Measurements from ENCODE around the gene DHX36.

The DHX36 gene

GRCh38 chr3:154323891-154324738 lies at the start of gene DHX36:
Gene DHX36 (minus strand): TSS chr3:154324487. CDS start chr3:154324416, 71 bp downstream.
- DNase-seq (ENCODE audit: low read depth, low spot score), result peak; percentile 96

- no peak for DNase-seq (ENCODE audit: low read depth, low spot score)
Measured at GRCh38 chr3:154367221-154367620, 42.9 kb upstream of the DHX36 start.

- DNase-seq (ENCODE audit: low read depth, low spot score), result no peak
Measured at GRCh38 chr3:154364849-154365248, 40.6 kb upstream of the DHX36 start.

- no peak for DNase-seq (ENCODE audit: low read depth, low spot score)
Measured at GRCh38 chr3:154361099-154361498, 36.8 kb upstream of the DHX36 start.

- no peak for DNase-seq (ENCODE audit: low read depth, low spot score)
Measured at GRCh38 chr3:154356009-154356408, 31.7 kb upstream of the DHX36 start.

GRCh38 chr3:154349223-154349622 lies 24.9 kb upstream of the DHX36 start:
- no peak for DNase-seq (ENCODE audit: low read depth, low spot score)

- no peak for DNase-seq (ENCODE audit: low read depth, low spot score)
Measured at GRCh38 chr3:154345422-154346122, 21.3 kb upstream of the DHX36 start.

- no peak for DNase-seq (ENCODE audit: low read depth, low spot score)
Measured at GRCh38 chr3:154338570-154338969, 14.3 kb upstream of the DHX36 start.

- no peak for DNase-seq (ENCODE audit: low read depth, low spot score)
Measured at GRCh38 chr3:154338008-154338407, 13.7 kb upstream of the DHX36 start.

GRCh38 chr3:154334973-154335420 lies 10.7 kb upstream of the DHX36 start:
- DNase-seq (ENCODE audit: low read depth, low spot score), result no peak

GRCh38 chr3:154327871-154328270 lies 3.6 kb upstream of the DHX36 start:
- DNase-seq (ENCODE audit: low read depth, low spot score), result no peak

- DNase-seq (ENCODE audit: low read depth, low spot score), result no peak
Measured at GRCh38 chr3:154324919-154325318, 632 bp upstream of the DHX36 start.

- no peak for DNase-seq (ENCODE audit: low read depth, low spot score)
Measured at GRCh38 chr3:154316974-154317767, 7.1 kb downstream of the DHX36 start.

GRCh38 chr3:154314152-154314551 lies 10.1 kb downstream of the DHX36 start:
- no peak for DNase-seq (ENCODE audit: low read depth, low spot score)

- DNase-seq (ENCODE audit: low read depth, low spot score), result no peak
Measured at GRCh38 chr3:154310840-154311239, 13.4 kb downstream of the DHX36 start.

- DNase-seq (ENCODE audit: low read depth, low spot score), result no peak
Measured at GRCh38 chr3:154307363-154307762, 16.9 kb downstream of the DHX36 start.

GRCh38 chr3:154304936-154305335 lies 19.4 kb downstream of the DHX36 start:
- no peak for DNase-seq (ENCODE audit: low read depth, low spot score)

- no peak for DNase-seq (ENCODE audit: low read depth, low spot score)
Measured at GRCh38 chr3:154304116-154304786, 20.0 kb downstream of the DHX36 start.

GRCh38 chr3:154301561-154301960 lies 22.7 kb downstream of the DHX36 start:
- DNase-seq (ENCODE audit: low read depth, low spot score), result no peak

GRCh38 chr3:154294016-154294415 lies 30.3 kb downstream of the DHX36 start:
- DNase-seq (ENCODE audit: low read depth, low spot score), result no peak

GRCh38 chr3:154290187-154290586 lies 34.1 kb downstream of the DHX36 start:
- no peak for DNase-seq (ENCODE audit: low read depth, low spot score)

All from ELF-1 (cell line).